GM10248 (cell line): ENCODE results near the gene DOCK9.

Experiments used
- CTCF ChIA-PET: fragments of 300-600 bp; sonication (Branson Sonifier 250); formaldehyde crosslinking; extraction: SDS; loops from one replicate; lab custom pipeline; 2021; ENCODE audit warnings: antibody characterized with exemption; lab: Yijun Ruan, JAX
- POLR2A ChIA-PET: fragments of 350-650 bp; sonication (Branson Sonifier 250); formaldehyde crosslinking; extraction: SDS; loops from one replicate; lab custom pipeline; 2020; ENCODE audit warnings: antibody characterized with exemption; lab: Yijun Ruan, JAX
- DNase-seq: peaks from one replicate; pipeline ENCODE4 v3.0.0; 2012; ENCODE audit errors: extremely low spot score
- CTCF ChIP-seq: IDR thresholded peaks from 2 replicates; pipeline ENCODE4 v1.5.1; 2012; ENCODE audit warnings: mild to moderate bottlenecking, low read depth; ENCODE audit errors: extremely low read depth, missing control alignments, control extremely low read depth

The DOCK9 gene

DNA sequence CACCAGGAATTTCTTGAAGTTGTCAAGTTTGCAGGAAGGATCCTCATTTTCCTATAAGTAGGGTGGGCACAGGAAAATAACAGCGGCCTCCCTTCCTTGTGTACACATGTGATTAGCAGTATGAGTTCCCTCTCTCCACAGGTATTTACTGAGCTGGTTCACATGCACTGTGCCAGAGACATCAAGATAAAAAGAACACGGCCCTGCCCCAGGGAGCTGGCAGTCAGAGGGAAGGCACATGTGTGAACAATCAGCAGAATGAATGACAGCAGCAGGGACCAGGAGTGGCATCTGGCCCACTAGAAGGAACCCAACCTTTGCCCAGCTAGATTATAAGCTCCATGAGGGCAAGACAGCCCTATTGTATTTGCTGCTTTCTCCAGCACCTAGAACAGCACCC lies 13.9 kb downstream of the DOCK9 start:
- no peak for DNase-seq
- POLR2A ChIA-PET: no interaction called here
- CTCF ChIA-PET: interaction anchor here (1.0 to 1.4 kb wide), 3 partner anchors 14 to 94 kb away, joined by 3 to 5 read pairs (median 4); partner anchors contain the start of gene DOCK9
- no peak for TF ChIP-seq CTCF

GRCh38 chr13:98962901-98963590 lies 14.8 kb downstream of the DOCK9 start:
- CTCF ChIA-PET: interaction anchor here (1.0 to 1.6 kb wide), 2 partner anchors 8 to 19 kb away, joined by 3 to 6 read pairs; no protein-coding TSS in a partner anchor
- POLR2A ChIA-PET: no interaction called here
- DNase-seq: no peak
- TF ChIP-seq CTCF: no peak

DNA sequence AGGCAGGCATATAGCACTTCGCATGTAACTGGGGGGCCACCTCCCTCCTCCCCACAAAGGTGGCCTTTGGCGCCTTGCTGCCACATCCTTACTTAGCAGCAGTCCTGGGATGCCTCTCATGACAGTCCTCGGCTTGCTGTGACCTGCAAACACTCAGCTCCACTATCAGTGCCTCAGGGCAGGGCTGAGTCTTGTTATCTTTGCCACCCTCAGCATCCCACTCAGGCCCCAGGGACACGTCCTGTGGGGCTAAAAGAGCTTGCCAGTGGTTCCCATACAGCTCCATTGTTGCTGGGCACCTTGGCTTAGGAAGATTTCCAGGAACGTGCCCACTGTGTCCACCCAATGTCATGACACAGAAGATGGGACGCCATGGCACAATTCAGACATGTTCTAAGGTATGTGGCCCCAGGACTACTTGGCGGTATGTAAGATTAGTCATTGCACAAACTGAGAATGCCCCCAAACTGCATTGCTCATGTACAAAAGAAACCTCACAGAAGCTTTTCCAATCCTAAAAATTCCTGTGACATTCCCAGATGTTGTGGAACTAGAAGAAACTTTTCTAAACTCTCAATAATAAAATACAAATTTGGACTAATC lies 16.3 kb downstream of the DOCK9 start:
- CTCF ChIA-PET: interaction anchor here (0.7 to 1.6 kb wide), 7 partner anchors 8 to 119 kb away, joined by 3 to 6 read pairs (median 3); no protein-coding TSS in a partner anchor
- TF ChIP-seq CTCF: no peak
- DNase-seq: no peak
- POLR2A ChIA-PET: interaction anchor here (0.6 kb wide), 1 partner anchor 46 kb away, joined by 4 read pairs; no protein-coding TSS in a partner anchor

- ChIA-PET CTCF (interaction anchor here (0.7 to 1.4 kb wide), 6 partner anchors 9 to 118 kb away, joined by 3 to 5 read pairs (median 3); no protein-coding TSS in a partner anchor), POLR2A (no interaction called here)
- TF ChIP-seq CTCF: no peak
- DNase-seq: no peak
These were observed 17.0 kb downstream of the DOCK9 start for GRCh38 chr13:98960606-98961502.

- no peak for TF ChIP-seq CTCF
- ChIA-PET POLR2A (no interaction called here), CTCF (interaction anchor here (1.0 to 1.2 kb wide), 3 partner anchors 11 to 117 kb away, joined by 3 read pairs; no protein-coding TSS in a partner anchor)
- DNase-seq: no peak
These were observed 17.9 kb downstream of the DOCK9 start for GRCh38 chr13:98959786-98960605.
